HUDEP-2 (cell line): ENCODE measurements around the gene KCNAB2.
A peak's percentile ranks its signal among the peaks of the same experiment; 100 is the strongest.

Experiments used
- DNase-seq, 76 experiments: peaks; one replicate each; lab custom pipeline; 2025; ENCODE audit not compliant: unreplicated experiment in 76 of 76; lab: John Stamatoyannopoulos, UW

The KCNAB2 gene

GRCh38 chr1:6045561-6045960, at the start of gene KCNAB2:
Gene KCNAB2 (plus strand): TSS chr1:6045888. CDS start chr1:6051537, 5,649 bp downstream.
- DNase-seq = no peak

- DNase-seq = no peak
Observed at GRCh38 chr1:5996641-5997270, 48.9 kb upstream of the KCNAB2 start.

- DNase-seq = no peak
Observed at GRCh38 chr1:5997316-5997715, 48.4 kb upstream of the KCNAB2 start.

- no peak for DNase-seq
Observed at GRCh38 chr1:5998051-5998905, 47.4 kb upstream of the KCNAB2 start.

- no peak for DNase-seq
Observed at GRCh38 chr1:5998906-5999301, 46.8 kb upstream of the KCNAB2 start.

GRCh38 chr1:5999711-6000443, 45.8 kb upstream of the KCNAB2 start:
- DNase-seq = no peak

GRCh38 chr1:6000444-6001288, 45.0 kb upstream of the KCNAB2 start:
- DNase-seq = no peak

- peak in 6 of 76 experiments; percentile 3 to 24 (median 12) for DNase-seq
Observed at GRCh38 chr1:6001992-6002576, 43.6 kb upstream of the KCNAB2 start.

GRCh38 chr1:6002714-6003501, 42.8 kb upstream of the KCNAB2 start:
- no peak for DNase-seq

- no peak for DNase-seq
Observed at GRCh38 chr1:6003568-6004411, 41.9 kb upstream of the KCNAB2 start.

GRCh38 chr1:6004412-6005123, 41.1 kb upstream of the KCNAB2 start:
- no peak for DNase-seq

GRCh38 chr1:6005276-6005917, 40.3 kb upstream of the KCNAB2 start:
- no peak for DNase-seq

- no peak for DNase-seq
Observed at GRCh38 chr1:6006882-6007281, 38.8 kb upstream of the KCNAB2 start.

- DNase-seq = no peak
Observed at GRCh38 chr1:6007318-6008083, 38.2 kb upstream of the KCNAB2 start.

GRCh38 chr1:6008084-6008415, 37.6 kb upstream of the KCNAB2 start:
- no peak for DNase-seq

- DNase-seq = no peak
Observed at GRCh38 chr1:6008696-6009095, 37.0 kb upstream of the KCNAB2 start.
